GM21723 (cell line): ENCODE results near the gene LMBRD1.
A peak's percentile ranks its signal among the peaks of the same experiment; 100 is the strongest.

Experiments
- ATAC-seq: cut with Tn5 transposase; IDR thresholded peaks from one replicate; pipeline ENCODE4 v1.9.1; 2021; ENCODE audit warnings: mild to moderate bottlenecking, moderate library complexity; ENCODE audit not compliant: unreplicated experiment

Gene LMBRD1

DNA sequence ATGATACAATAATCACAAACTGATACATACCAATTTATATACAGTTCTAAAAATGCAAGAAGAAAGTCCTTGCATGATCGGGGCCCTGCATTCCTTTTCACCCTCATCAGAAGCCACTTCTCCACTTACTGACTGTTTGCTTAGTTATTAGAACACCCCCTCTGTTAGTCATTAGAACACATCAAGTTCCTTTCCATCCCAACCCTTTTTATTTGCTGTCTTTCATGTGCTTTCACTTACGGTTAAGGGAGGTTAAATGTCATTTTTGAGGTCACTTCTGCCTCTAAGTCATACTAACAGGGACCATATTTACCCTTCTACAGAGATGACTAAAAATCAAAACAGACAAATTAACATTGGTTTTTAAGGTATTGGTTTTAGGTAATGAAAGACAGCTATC, 149.1 kb downstream of the LMBRD1 start:
- no peak for ATAC-seq

DNA sequence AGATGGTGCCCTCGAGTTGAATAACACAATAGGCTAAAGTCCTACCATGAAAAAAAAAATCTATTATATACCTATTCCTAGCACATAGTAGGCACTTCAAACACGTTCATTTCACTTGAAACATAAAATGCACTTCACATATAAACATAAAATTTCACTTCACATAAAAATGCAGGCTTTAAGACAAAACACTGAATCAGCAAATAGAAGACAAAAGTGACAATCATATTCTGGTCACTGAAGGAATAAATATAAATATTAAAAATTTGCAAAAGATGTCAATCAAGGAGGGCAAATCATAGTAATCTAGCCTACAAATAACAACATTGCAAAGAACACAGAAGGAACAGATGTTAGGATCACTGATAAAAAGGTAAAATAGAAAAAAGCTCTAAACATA, 153.1 kb downstream of the LMBRD1 start:
- ATAC-seq: no peak

DNA sequence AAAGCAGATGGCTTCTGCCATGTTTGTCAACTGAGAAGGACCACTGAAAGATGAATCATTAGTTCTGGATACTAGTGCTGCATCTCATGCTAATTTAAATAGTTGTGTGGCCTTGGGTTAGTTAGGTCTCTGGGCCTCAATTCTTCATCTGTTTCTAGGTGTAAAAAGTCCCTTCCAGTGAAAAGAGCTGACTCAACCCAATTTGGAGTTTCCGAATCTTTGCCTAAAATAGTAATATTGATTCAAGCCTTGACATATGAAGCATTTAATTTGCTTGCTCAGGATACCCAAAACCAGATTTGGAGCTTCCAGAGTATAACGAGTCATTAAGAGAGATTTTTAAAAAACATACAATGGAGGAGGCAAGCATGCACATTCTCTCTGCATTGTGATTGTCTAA, 163.9 kb downstream of the LMBRD1 start:
- no peak for ATAC-seq

DNA sequence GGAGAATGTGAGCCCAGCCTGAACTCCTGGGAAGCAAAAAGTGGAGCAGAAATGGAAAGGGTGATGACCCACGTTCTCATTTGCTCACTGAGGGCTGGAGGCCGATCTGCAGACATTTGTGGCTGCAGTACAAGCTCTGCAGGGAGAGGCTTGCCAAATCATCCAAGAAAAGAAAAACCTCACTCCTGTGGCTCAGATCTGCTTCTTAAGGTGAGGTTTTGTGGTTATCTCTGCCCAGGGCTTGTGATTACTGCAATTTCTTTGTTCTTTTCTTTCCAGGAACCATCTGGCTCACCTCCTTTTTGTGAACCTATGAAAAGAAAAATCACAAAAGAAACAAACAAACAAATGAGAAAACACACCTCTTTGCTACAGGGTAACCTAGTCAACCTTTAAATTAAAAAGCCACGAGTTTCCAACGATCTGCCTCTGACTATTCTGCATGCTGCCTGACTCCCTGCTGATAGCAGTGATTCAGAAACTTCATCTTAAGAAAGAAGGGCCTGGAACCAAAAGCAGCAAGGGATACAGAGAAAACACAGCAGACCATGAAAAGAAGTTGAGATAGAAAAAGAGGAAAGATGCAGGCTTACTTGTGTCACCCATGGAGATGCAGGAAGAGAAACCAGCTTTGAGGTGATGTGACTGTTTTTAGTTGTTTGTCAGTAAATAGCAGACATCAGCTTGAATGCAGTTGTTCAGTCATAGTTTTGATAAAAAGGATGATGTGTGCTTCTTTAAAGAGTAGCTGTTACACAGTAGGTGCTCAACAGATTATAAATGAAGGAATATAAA, 165.1 kb downstream of the LMBRD1 start:
- peak; percentile 56 for ATAC-seq

DNA sequence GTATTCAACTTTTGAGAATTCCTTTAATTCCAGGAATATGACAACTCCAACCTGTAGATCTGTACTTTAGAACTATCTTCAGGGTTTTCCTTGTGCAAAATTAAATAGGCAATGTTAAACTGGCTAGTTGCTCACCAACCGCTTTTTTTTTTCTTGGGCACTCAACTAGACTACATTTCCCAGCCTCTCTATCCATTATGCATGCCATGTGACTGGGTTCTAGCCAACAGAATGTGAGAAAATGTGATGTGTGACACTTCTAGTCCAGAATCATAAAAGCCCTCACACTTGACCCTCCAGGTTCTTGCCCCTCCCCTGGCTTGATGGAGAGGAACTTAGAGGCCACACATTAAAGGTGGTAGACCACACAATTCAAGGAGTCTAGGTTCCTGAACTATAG, 166.0 kb downstream of the LMBRD1 start:
- ATAC-seq: no peak

DNA sequence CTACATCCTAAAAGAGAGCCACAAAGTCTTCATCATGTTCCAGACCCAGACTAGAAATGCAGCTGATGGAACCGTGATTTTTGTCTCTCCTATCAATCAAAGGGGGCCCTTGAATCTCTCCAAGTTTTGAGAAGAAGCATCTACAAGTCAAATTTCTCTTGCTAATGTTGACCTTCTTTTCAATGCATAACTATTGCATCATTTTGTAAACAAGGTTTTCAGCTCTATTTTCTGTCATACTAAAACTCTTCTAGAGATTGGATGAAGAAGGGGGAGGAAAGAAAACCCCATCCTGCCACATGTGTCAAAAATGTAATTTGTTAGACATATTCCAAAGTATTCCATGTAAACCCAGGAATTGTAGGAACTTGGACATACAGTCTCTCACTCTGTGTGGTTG, 169.2 kb downstream of the LMBRD1 start:
- no peak for ATAC-seq

DNA sequence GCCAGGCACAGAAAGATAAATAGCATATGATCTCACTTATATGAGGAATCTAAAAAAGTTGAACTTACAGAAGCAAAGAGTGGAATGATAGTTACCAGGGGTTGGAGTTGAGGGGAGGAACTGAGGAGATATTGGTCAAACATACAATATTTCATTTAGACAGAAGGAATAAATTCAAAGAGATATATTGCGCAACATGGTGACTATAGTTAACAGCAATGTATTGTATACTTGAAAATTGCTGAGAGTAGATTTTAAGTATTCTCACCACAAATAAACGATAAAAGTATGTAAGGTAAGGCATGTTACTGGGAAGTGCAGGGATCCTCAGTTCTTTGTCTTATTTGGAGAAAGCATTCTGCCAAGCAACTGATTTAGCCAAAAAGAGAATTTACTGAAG, 171.9 kb downstream of the LMBRD1 start:
- ATAC-seq: no peak
